Measurements from ENCODE around the gene AFF2.

Gene AFF2

DNA sequence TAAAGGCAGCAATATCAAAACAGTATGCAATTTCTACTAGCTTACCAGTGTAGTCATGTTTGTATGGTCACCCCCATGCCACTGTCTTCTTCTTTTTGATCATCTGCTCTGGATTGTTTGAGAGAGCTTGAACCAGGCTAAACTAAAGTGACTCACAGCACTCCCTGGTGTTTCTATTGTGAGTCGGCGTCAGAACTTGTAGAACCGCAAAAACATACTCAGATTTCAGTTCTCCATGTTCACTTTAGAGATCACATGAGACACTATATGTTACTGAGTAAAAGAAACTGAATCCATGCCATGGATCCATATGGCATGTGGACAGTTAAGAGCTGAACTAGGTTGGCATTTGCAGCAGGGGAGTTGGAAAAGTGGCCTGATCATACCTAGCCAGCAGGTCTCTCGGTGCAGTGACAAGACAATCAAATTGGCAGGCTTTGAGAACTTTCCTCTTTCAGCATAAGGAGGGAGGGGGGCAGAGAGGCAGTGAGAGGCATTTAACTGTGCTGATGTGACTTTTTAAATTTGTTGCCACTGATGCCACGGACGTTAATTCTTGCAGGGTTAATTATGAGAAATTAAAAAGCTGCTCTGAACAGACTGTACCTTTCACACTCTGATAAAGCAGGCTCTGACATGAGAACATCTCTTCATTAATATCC lies 88.4 kb downstream of the AFF2 start:
- Mint-ChIP-seq H3K4me1 (no peaks in the 10 kb centered on the region), H3K4me3 (no peak overlapping the region), H3K36me3 (no peaks in the 10 kb centered on the region), H3K27me3 (no peaks in the 10 kb centered on the region), H3K27ac (no peak overlapping the region), H3K9me3 (no peaks in the 10 kb centered on the region)
- DNase-seq, result no peak
- CTCF ChIA-PET, result no interaction called here

GRCh38 chrX:148592595-148592994 lies 92.2 kb downstream of the AFF2 start:
- no peak overlapping the region for H3K4me3 Mint-ChIP-seq
- DNase-seq, result no peak
- H3K27ac Mint-ChIP-seq, result no peak overlapping the region
- no peaks in the 10 kb centered on the region for H3K9me3 Mint-ChIP-seq
- CTCF ChIA-PET, result no interaction called here
- H3K36me3 Mint-ChIP-seq, result no peaks in the 10 kb centered on the region
- H3K27me3 Mint-ChIP-seq, result no peaks in the 10 kb centered on the region
- no peaks in the 10 kb centered on the region for H3K4me1 Mint-ChIP-seq

- no peak for DNase-seq
- CTCF ChIA-PET, result no interaction called here
Observed at GRCh38 chrX:148593146-148593545, 92.7 kb downstream of the AFF2 start.

GRCh38 chrX:148593987-148594386 lies 93.6 kb downstream of the AFF2 start:
- no peak overlapping the region for H3K4me3 Mint-ChIP-seq
- CTCF ChIA-PET, result no interaction called here
- H3K27me3 Mint-ChIP-seq, result no peaks in the 10 kb centered on the region
- H3K4me1 Mint-ChIP-seq, result no peaks in the 10 kb centered on the region
- H3K9me3 Mint-ChIP-seq, result no peaks in the 10 kb centered on the region
- DNase-seq, result no peak
- no peak overlapping the region for H3K27ac Mint-ChIP-seq
- no peaks in the 10 kb centered on the region for H3K36me3 Mint-ChIP-seq

More at GRCh38 chrX:148593146-148593545, 92.7 kb downstream of the AFF2 start:
- no peaks in the 10 kb centered on the region for H3K27me3 Mint-ChIP-seq
- no peaks in the 10 kb centered on the region for H3K9me3 Mint-ChIP-seq
- no peak overlapping the region for H3K27ac Mint-ChIP-seq
- no peaks in the 10 kb centered on the region for H3K36me3 Mint-ChIP-seq
- H3K4me1 Mint-ChIP-seq, result no peaks in the 10 kb centered on the region
- H3K4me3 Mint-ChIP-seq, result no peak overlapping the region

GRCh38 chrX:148599404-148599803 lies 99.0 kb downstream of the AFF2 start:
- H3K4me1 Mint-ChIP-seq, result no peaks in the 10 kb centered on the region
- no peaks in the 10 kb centered on the region for H3K36me3 Mint-ChIP-seq
- DNase-seq, result no peak
- H3K27ac Mint-ChIP-seq, result no peak overlapping the region
- CTCF ChIA-PET, result interaction anchor here (0.6 kb wide), 1 partner anchor 63 kb away, joined by 4 read pairs; no protein-coding TSS in a partner anchor
- no peaks in the 10 kb centered on the region for H3K27me3 Mint-ChIP-seq
- H3K4me3 Mint-ChIP-seq, result no peak overlapping the region
- no peaks in the 10 kb centered on the region for H3K9me3 Mint-ChIP-seq

GRCh38 chrX:148600131-148600530 lies 99.7 kb downstream of the AFF2 start:
- Mint-ChIP-seq H3K9me3 (no peaks in the 10 kb centered on the region), H3K36me3 (no peaks in the 10 kb centered on the region), H3K27me3 (no peaks in the 10 kb centered on the region), H3K4me3 (no peak overlapping the region), H3K27ac (no peak overlapping the region), H3K4me1 (no peaks in the 10 kb centered on the region)
- CTCF ChIA-PET, result no interaction called here
- no peak for DNase-seq

DNA sequence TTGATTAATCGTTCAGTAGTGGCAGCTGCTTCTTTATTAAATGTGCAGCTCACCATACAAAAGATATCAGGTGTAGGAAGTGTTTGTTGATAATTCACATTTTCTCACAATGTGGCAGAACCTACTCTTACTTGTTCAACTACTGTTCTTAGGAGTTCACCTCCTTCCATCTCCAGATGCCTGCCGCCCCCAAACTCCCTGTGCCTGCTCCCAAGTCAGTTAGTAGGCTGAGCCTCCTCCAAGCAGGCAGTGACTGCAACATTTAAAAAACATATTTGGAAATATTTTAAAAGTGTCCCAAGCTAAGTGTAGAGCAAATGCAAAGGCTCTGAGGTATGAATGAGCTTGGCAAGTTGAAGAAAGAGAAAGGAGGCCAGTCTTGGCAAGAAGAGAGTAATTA lies 100.2 kb downstream of the AFF2 start:
- Mint-ChIP-seq H3K4me3 (no peak overlapping the region), H3K9me3 (no peaks in the 10 kb centered on the region), H3K27me3 (no peaks in the 10 kb centered on the region), H3K36me3 (no peaks in the 10 kb centered on the region), H3K27ac (no peak overlapping the region), H3K4me1 (no peaks in the 10 kb centered on the region)
- no peak for DNase-seq
- CTCF ChIA-PET, result no interaction called here

- H3K36me3 Mint-ChIP-seq, result no peaks in the 10 kb centered on the region
- H3K27me3 Mint-ChIP-seq, result no peaks in the 10 kb centered on the region
- H3K9me3 Mint-ChIP-seq, result no peaks in the 10 kb centered on the region
- H3K4me3 Mint-ChIP-seq, result no peak overlapping the region
- no peaks in the 10 kb centered on the region for H3K4me1 Mint-ChIP-seq
- DNase-seq, result no peak
- CTCF ChIA-PET, result no interaction called here
- H3K27ac Mint-ChIP-seq, result no peak overlapping the region
Observed at GRCh38 chrX:148601034-148601433, 100.6 kb downstream of the AFF2 start.

GRCh38 chrX:148609515-148610327 lies 109.3 kb downstream of the AFF2 start:
- no peaks in the 10 kb centered on the region for H3K36me3 Mint-ChIP-seq
- H3K4me1 Mint-ChIP-seq, result no peaks in the 10 kb centered on the region
- H3K27me3 Mint-ChIP-seq, result no peaks in the 10 kb centered on the region
- no peak for DNase-seq
- CTCF ChIA-PET, result no interaction called here
- no peak overlapping the region for H3K4me3 Mint-ChIP-seq
- no peak overlapping the region for H3K27ac Mint-ChIP-seq
- H3K9me3 Mint-ChIP-seq, result no peaks in the 10 kb centered on the region

DNA sequence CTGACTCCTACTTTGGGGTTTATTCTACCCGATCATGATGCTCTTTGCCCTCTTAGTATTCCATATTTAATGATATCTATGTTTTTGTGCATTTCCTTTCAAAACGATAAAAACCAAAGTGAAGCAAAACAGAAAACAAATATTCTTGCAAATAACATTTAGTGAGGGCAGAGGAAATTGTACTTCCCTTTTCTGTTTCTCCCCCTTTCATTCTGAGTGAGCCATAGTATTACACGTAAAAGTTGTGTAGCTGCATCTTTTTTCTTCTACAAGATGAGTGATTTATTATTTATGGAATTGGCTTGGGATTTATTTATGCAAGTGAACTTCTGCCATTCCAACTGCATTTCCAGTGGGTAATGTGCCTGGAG lies 109.9 kb downstream of the AFF2 start:
- Mint-ChIP-seq H3K27me3 (no peaks in the 10 kb centered on the region), H3K4me1 (no peaks in the 10 kb centered on the region), H3K4me3 (no peak overlapping the region), H3K36me3 (no peaks in the 10 kb centered on the region), H3K9me3 (no peaks in the 10 kb centered on the region), H3K27ac (no peak overlapping the region)
- CTCF ChIA-PET, result no interaction called here
- no peak for DNase-seq

GRCh38 chrX:148611993-148612392 lies 111.6 kb downstream of the AFF2 start:
- no peaks in the 10 kb centered on the region for H3K4me1 Mint-ChIP-seq
- no peaks in the 10 kb centered on the region for H3K9me3 Mint-ChIP-seq
- CTCF ChIA-PET, result no interaction called here
- H3K27ac Mint-ChIP-seq, result no peak overlapping the region
- H3K36me3 Mint-ChIP-seq, result no peaks in the 10 kb centered on the region
- no peak for DNase-seq
- H3K4me3 Mint-ChIP-seq, result no peak overlapping the region
- H3K27me3 Mint-ChIP-seq, result no peaks in the 10 kb centered on the region

DNA sequence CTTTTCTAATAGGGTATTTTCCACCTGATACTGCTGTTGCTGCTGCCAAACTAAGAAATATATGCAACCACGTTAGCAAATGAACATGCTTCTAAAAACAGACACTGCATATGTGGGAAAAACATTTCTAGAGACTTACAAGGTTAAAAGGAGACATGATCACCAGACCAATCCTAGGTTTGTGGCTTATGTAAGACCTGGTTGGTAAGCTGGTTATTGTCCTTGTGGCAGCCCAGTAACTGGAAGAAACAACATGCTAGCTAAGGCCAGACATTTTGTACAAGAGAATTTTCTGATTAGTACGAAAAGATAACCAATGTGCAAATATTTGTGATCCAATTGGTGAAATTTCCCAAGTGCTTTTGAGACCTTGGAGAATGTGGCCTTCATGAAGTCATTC lies 112.0 kb downstream of the AFF2 start:
- Mint-ChIP-seq H3K4me1 (no peaks in the 10 kb centered on the region), H3K9me3 (peaks cover under 1% of the 10 kb centered on the region), H3K27ac (no peak overlapping the region), H3K4me3 (no peak overlapping the region), H3K27me3 (no peaks in the 10 kb centered on the region), H3K36me3 (no peaks in the 10 kb centered on the region)
- no peak for DNase-seq
- CTCF ChIA-PET, result no interaction called here

- H3K9me3 Mint-ChIP-seq, result peaks cover 3% of the 10 kb centered on the region
- CTCF ChIA-PET, result no interaction called here
- no peaks in the 10 kb centered on the region for H3K4me1 Mint-ChIP-seq
- no peak for DNase-seq
- no peaks in the 10 kb centered on the region for H3K36me3 Mint-ChIP-seq
- H3K4me3 Mint-ChIP-seq, result no peak overlapping the region
- no peak overlapping the region for H3K27ac Mint-ChIP-seq
- H3K27me3 Mint-ChIP-seq, result no peaks in the 10 kb centered on the region
Observed at GRCh38 chrX:148613636-148614035, 113.2 kb downstream of the AFF2 start.

- Mint-ChIP-seq H3K4me1 (no peaks in the 10 kb centered on the region), H3K4me3 (no peak overlapping the region), H3K36me3 (no peaks in the 10 kb centered on the region), H3K27ac (no peak overlapping the region), H3K27me3 (no peaks in the 10 kb centered on the region), H3K9me3 (peaks cover 3% of the 10 kb centered on the region)
- CTCF ChIA-PET, result no interaction called here
- DNase-seq, result no peak
Observed at GRCh38 chrX:148615491-148615890, 115.1 kb downstream of the AFF2 start.

All from activated naive CD4-positive, alpha-beta T cell treated with anti-CD3 and anti-CD28 coated beads, Interleukin-2, amount 10 ng/mL, durations not matched to agents 7 days and 5 days (primary cell).